Lower lobe of right lung (tissue), 2 donors: Measurements from ENCODE around the gene MAZ. TPM values are rescaled to one million over a fixed set of nuclear protein-coding genes. Genes with fewer than 3 reads are reported as not detected.

Experiments
- ATAC-seq, 2 donors: fragments of 200-7000 bp; cut with Tn5 transposase; one replicate each; pipeline ENCODE4 v1.9.1; 2020 to 2022; ENCODE audit warnings: mild to moderate bottlenecking in 2 of 2, moderate library complexity in 2 of 2
- DNase-seq: peaks from one replicate; pipeline ENCODE4 v3.0.0-alpha.2; 2020
- H3K27ac ChIP-seq: fragments of 200-600 bp; one replicate; pipeline ENCODE4 v1.8.0; 2022
- H3K27me3 ChIP-seq: fragments of 200-600 bp; one replicate; pipeline ENCODE4 v1.8.0; 2022; ENCODE audit warnings: low read depth
- H3K36me3 ChIP-seq: fragments of 200-600 bp; one replicate; pipeline ENCODE4 v1.8.0; 2022; ENCODE audit warnings: mild to moderate bottlenecking
- H3K4me1 ChIP-seq: fragments of 200-600 bp; one replicate; pipeline ENCODE4 v1.8.0; 2022
- H3K4me3 ChIP-seq: fragments of 200-600 bp; one replicate; pipeline ENCODE4 v1.8.0; 2022; ENCODE audit warnings: mild to moderate bottlenecking
- H3K9me3 ChIP-seq: fragments of 200-600 bp; one replicate; pipeline ENCODE4 v1.8.0; 2022
- intact Hi-C: fragments of 100-400 bp; cut with DNase I; formaldehyde crosslinking; loops from one replicate; pipeline ENCODE4 v1.11.0; 2022
- total RNA-seq: library from RNA; stranded (reverse); fragmentation: NEBNext Ultra II Directional; extraction: Animal tissue kit (Norgen Biotek cat#: 25700); gene quantifications from one replicate; pipeline ENCODE4 v1.2.1, GENCODE V29; 2021
- TF ChIP-seq, protein P1 (sequence below): fragments of 200-600 bp; IDR thresholded peaks from one replicate; pipeline ENCODE4 v1.8.0; 2022; ENCODE audit warnings: antibody characterized with exemption, mild to moderate bottlenecking
- donor health status: DM: no; HTN: yes; CAD: no; lungs with severe emphysema.

MAZ gene
- total RNA-seq, 1 donor from 2014 or later: 169 TPM

DNA sequence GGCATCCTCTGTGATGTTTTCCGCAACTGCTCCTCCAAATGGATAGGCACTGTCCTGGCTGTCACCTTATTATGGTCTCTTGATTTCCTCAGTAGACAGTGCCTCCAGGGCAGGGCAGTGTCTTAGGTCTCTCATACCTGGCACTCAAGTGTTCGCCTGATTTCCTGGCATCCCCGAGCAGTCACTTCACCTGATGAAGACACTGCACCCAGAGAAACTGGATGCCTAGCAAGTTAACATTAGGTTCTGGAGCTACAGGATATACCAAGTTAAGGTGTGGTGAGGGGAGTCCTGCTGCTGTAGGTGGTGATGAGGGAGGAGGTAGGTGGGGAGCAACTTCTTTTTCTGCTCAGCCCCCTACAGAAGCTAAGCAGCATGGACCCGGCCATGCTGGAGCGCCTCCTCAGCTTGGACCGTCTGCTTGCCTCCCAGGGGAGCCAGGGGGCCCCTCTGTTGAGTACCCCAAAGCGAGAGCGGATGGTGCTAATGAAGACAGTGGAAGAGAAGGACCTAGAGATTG is 3.9 kb upstream of the MAZ start:
- Histone ChIP-seq H3K36me3 (peaks cover 24% of the 10 kb centered on the region), H3K4me1 (peaks cover 14% of the 10 kb centered on the region), H3K4me3 (no peak overlapping the region), H3K9me3 (no peaks in the 10 kb centered on the region), H3K27me3 (no peaks in the 10 kb centered on the region), H3K27ac (no peak overlapping the region)
- DNase-seq: no peak
- intact Hi-C loops: no loop called here
- ATAC-seq: no peak
- TF ChIP-seq, protein P1, sequence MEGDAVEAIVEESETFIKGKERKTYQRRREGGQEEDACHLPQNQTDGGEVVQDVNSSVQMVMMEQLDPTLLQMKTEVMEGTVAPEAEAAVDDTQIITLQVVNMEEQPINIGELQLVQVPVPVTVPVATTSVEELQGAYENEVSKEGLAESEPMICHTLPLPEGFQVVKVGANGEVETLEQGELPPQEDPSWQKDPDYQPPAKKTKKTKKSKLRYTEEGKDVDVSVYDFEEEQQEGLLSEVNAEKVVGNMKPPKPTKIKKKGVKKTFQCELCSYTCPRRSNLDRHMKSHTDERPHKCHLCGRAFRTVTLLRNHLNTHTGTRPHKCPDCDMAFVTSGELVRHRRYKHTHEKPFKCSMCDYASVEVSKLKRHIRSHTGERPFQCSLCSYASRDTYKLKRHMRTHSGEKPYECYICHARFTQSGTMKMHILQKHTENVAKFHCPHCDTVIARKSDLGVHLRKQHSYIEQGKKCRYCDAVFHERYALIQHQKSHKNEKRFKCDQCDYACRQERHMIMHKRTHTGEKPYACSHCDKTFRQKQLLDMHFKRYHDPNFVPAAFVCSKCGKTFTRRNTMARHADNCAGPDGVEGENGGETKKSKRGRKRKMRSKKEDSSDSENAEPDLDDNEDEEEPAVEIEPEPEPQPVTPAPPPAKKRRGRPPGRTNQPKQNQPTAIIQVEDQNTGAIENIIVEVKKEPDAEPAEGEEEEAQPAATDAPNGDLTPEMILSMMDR: no peak

DNA sequence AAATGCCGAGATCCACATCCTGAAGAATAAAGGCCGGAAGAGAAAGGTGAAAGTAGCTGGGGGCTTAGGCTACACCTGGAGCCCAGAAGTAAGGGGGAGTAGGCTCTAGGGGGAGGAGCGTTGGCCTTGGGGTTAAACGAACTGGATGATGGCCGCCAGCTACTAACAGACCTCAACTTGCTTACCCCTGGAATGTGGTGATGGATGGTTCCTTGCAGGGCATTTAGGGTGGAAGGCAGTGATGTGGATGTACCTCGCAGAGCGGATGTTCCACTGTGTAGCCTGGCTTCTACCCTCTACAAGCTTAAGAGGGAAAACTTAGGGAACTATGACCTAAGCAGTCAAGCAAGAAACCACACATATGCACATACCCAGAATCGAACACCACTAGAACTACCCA is 2.3 kb upstream of the MAZ start:
- peaks cover 28% of the 10 kb centered on the region for H3K4me1 ChIP-seq
- DNase-seq (no peak), ATAC-seq (no peak)
- H3K36me3 ChIP-seq: peaks cover 18% of the 10 kb centered on the region
- no peaks in the 10 kb centered on the region for H3K9me3 ChIP-seq
- TF ChIP-seq, protein P1: no peak
- no peaks in the 10 kb centered on the region for H3K27me3 ChIP-seq
- intact Hi-C loops: no loop called here
- peak overlapping the region; percentile 97 for H3K4me3 ChIP-seq
- peak overlapping the region; percentile 97 for H3K27ac ChIP-seq

DNA sequence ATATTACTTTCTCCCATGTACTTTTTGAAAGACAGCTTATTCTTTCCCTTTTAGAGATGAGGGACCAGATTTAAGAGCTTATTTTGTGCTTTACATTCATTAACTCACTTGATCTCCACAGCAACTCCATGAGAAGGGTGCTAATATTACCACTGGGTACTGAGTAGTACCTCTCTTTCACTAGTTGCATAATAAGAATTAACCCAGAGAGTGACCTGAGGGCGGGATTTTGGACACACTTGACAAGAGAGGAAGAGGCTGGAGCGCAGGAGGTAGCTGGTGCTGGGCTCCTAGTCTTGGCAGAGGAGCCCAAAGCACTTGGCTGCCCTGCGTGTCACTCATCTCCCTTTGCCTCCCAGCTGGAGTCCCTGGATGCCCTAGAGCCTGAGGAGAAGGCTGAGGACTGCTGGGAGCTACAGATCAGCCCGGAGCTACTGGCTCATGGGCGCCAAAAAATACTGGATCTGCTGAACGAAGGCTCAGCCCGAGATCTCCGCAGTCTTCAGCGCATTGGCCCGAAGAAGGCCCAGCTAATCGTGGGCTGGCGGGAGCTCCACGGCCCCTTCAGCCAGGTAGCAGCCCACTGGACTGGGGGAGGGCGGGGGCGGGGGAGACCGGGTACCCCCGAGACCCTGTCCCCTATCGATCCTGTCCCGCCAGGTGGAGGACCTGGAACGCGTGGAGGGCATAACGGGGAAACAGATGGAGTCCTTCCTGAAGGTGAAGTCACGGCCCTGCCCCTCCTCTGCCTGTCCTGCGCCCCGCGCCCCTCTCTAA is 1.7 kb upstream of the MAZ start:
- DNase-seq: peak; percentile 81
- intact Hi-C loops: no loop called here

DNA sequence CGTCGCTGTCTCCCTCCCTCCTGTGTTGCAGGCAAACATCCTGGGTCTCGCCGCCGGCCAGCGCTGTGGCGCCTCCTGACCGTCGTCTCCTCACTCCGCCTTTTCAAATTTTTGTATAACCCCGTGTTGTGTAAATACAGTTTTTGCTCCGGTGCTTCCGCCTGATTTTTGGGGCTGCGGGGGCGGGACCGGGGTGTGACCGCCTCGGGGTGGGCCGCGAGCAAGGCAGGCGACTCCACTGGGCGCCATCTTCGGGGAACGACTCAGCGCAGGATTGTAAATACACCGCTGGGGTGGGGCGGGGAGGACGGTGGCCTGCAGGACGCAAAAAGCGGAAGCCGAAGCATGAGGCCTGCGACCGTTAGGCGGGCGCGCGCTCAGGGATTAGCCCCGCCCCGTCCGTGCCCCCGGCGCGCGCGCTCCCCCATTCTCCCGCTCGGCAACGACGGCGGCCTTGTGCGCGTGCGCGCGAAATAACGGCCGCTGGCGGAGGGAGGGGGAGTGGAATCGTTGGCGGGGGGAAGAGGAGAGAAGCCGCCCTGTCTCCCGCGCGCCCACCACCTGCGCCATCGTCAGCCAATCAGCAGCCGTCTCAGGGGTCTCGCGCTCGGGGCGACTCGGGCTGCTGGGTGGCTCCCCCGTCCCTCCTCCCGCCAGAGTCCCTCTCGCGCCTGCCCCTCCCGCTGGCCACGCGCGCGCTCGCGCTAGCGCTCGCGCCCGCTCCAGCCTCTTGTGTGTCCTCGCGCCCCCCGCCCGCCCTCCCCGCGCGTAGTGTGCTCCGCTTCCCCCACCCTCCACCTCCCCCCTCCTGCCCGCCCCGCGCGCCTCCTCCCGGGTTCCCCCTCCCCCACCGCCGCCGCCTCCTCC is 864 bp upstream of the MAZ start:
- H3K4me1 ChIP-seq: peaks cover 42% of the 10 kb centered on the region
- peak overlapping the region; percentile 97 for H3K4me3 ChIP-seq
- ATAC-seq: peak; percentile 90 to 95
- no peaks in the 10 kb centered on the region for H3K9me3 ChIP-seq
- peak overlapping the region; percentile 97 for H3K27ac ChIP-seq
- TF ChIP-seq, protein P1: no peak
- intact Hi-C loops: no loop called here
- DNase-seq: peak; percentile 99
- H3K27me3 ChIP-seq: no peaks in the 10 kb centered on the region
- peaks cover 21% of the 10 kb centered on the region for H3K36me3 ChIP-seq

More for the DNA sequence above, 1.7 kb upstream of the MAZ start:
- Histone ChIP-seq H3K9me3 (no peaks in the 10 kb centered on the region), H3K36me3 (peaks cover 18% of the 10 kb centered on the region), H3K4me3 (peak overlapping the region; percentile 97), H3K27me3 (no peaks in the 10 kb centered on the region), H3K4me1 (peaks cover 34% of the 10 kb centered on the region), H3K27ac (peak overlapping the region; percentile 97)
- peak; percentile 13 to 14 for ATAC-seq
- TF ChIP-seq, protein P1: no peak

DNA sequence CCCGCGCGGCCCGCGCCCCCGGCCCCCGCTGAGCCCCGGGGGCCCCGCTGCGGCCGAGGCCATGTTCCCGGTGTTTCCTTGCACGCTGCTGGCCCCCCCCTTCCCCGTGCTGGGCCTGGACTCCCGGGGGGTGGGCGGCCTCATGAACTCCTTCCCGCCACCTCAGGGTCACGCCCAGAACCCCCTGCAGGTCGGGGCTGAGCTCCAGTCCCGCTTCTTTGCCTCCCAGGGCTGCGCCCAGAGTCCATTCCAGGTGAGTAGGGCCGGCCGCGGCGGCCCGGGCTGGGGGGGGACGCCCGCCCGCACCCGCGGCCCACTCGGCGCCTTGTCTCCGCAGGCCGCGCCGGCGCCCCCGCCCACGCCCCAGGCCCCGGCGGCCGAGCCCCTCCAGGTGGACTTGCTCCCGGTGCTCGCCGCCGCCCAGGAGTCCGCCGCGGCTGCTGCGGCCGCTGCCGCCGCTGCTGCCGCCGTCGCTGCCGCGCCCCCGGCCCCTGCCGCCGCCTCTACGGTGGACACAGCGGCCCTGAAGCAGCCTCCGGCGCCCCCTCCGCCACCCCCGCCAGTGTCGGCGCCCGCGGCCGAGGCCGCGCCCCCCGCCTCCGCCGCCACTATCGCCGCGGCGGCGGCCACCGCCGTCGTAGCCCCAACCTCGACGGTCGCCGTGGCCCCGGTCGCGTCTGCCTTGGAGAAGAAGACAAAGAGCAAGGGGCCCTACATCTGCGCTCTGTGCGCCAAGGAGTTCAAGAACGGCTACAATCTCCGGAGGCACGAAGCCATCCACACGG is 504 bp downstream of the MAZ start:
- DNase-seq (peak; percentile 78), ATAC-seq (no peak)
- Histone ChIP-seq H3K27ac (peak overlapping the region; percentile 86), H3K9me3 (no peaks in the 10 kb centered on the region), H3K4me1 (peaks cover 53% of the 10 kb centered on the region), H3K36me3 (peaks cover 21% of the 10 kb centered on the region), H3K4me3 (peak overlapping the region; percentile 69), H3K27me3 (no peaks in the 10 kb centered on the region)
- TF ChIP-seq, protein P1: no peak
- intact Hi-C loops: no loop called here
